Choroid plexus epithelial cell (primary cell): ENCODE results near the gene SSTR3.
A peak's percentile ranks its signal among the peaks of the same experiment; 100 is the strongest.
"Not testable (repeated sequence)": the region's sequence is repeated elsewhere in the genome, so short reads cannot be mapped to it uniquely, and the experiment has no call there.

ENCODE experiments used
- DNase-seq: peaks from one replicate; pipeline ENCODE4 v3.0.0-alpha.2; 2010; ENCODE audit warnings: low read depth
- H3K4me3 ChIP-seq: 2 replicates; pipeline ENCODE4 v1.5.1; 2011; ENCODE audit warnings: low read depth, mild to moderate bottlenecking, control low read depth, low read length, moderate library complexity
- CTCF ChIP-seq: conservative IDR thresholded peaks from 2 replicates; pipeline ENCODE4 v1.5.1; 2011; ENCODE audit warnings: low read depth, mild to moderate bottlenecking, control low read depth, inconsistent platforms, low read length, moderate library complexity

The SSTR3 gene

DNA sequence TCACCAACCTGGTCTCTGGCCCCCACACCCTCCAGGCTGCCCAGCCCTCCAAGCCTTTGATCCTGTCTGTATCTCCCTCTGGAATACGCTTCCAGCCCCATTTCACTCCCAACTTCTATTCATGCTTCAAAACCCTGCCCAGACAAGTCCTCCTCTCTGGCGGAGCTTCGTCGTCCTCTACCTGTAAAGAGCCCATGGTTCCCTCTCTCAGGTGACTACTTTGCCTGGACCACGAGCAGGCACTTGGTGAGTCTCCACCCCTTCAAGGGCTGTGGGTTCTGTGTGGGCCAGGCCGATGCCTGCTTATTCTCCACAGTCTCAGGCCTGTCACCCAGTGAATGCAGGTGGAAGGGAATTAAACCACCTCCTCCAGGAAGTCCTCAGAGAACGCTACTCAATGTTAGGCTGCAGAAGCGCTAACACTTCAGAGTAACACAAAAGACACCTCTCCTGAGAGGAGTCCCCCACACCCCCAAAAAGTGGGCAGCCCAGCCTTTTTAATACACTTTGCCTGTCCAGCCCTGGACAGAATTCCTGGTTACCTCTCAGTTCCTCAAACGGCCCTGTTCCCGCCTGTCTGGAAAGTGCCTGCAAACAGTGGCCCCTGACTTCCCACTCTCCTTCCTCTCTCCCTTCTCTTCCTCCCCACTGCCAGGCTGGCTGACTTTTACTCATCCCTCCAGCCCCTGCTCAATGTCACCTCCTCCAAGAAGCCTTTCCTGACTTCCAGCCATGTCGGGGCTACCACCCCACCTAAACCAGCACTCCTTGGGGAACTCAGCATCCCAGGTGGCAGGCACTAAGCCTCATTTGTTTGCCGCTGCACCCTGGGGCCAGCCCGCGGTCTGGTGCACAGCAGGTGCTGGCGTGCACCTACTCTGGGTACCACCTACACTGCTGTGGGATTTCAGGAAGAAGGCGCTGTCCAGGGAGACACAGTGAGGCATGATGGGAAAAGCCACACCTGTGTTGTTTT lies 22.7 kb upstream of the SSTR3 start:
- H3K4me3 ChIP-seq = no peak overlapping the region
- TF ChIP-seq CTCF = no peak
- DNase-seq = no peak

- TF ChIP-seq CTCF = no peak
- H3K4me3 ChIP-seq = no peak overlapping the region
- DNase-seq = no peak
These were observed 21.7 kb upstream of the SSTR3 start for GRCh38 chr22:37233751-37234631.

DNA sequence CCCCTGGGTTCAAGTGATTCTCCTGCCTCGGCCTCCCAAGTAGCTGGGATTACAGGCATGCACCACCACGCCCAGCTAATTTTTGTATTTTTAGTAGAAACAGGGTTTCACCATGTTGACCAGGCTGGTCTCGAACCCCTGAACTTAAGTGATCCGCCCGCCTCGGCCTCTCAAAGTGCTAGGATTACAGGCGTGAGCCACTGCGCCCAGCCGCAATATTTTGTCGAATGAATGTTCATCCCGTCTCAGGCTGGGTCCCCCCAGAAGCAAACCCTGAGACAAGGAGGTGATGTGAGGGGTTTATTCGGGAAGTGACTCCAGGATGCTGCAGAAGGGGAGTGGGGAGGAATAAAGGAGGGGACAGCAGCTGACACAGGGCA lies 21.1 kb upstream of the SSTR3 start:
- not testable (repeated sequence) for H3K4me3 ChIP-seq, DNase-seq

DNA sequence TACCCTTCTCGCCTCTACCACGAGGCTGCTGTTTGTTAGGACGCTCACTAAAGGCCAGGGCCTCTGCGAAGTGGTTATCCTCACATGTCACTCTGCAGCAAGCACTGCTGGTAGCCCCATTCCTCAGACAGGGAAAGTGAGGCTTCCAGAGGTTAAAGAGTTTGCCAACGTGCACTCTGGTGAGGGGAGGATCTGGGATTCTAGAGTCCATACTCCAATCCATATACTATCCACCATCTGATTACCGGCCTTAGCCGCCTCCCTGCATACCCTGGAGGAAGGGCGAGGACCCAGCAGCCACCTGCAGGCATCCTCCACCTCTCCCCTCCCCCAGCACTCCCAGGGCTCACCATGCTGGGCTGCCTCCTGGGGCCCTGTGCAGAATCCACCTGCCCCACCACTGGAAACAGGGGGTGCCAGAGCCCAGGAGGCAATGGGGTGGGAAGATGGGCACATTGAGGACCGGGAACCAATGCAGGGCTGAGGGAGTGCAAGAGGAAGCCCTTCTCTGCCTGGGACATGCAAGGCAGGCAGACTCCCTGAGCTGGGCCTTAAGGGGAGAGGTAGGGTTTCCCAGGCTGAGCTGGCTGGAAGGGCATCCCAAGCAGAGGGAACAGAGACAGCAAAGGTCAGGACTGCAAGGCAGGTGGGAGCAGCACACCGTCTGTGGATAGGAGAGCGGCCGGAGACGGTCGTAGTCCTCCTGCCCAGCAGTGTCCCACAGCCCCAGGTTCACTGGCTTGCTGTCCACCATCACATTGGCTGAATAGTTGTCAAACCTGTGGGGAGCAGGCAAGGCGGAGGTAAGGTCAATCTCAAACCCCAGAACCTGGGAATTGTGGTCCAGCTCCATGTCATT lies 20.1 kb upstream of the SSTR3 start:
- no peak for DNase-seq

GRCh38 chr22:37231406-37232139 lies 19.3 kb upstream of the SSTR3 start:
- no peak overlapping the region for H3K4me3 ChIP-seq
- DNase-seq = no peak
- no peak for TF ChIP-seq CTCF

More for the DNA sequence above, 20.1 kb upstream of the SSTR3 start:
- TF ChIP-seq CTCF = no peak
- H3K4me3 ChIP-seq = no peak overlapping the region

- TF ChIP-seq CTCF = no peak
- no peak overlapping the region for H3K4me3 ChIP-seq
- peak; percentile 48 for DNase-seq
These were observed 18.6 kb upstream of the SSTR3 start for GRCh38 chr22:37230673-37231405.
